HG03565 (cell line): ENCODE data around the gene NADK2.

Experiments used
- ATAC-seq: cut with Tn5 transposase; IDR thresholded peaks from one replicate; pipeline ENCODE4 v1.9.1; 2021; ENCODE audit warnings: mild to moderate bottlenecking, moderate library complexity; ENCODE audit not compliant: unreplicated experiment

The NADK2 gene

DNA sequence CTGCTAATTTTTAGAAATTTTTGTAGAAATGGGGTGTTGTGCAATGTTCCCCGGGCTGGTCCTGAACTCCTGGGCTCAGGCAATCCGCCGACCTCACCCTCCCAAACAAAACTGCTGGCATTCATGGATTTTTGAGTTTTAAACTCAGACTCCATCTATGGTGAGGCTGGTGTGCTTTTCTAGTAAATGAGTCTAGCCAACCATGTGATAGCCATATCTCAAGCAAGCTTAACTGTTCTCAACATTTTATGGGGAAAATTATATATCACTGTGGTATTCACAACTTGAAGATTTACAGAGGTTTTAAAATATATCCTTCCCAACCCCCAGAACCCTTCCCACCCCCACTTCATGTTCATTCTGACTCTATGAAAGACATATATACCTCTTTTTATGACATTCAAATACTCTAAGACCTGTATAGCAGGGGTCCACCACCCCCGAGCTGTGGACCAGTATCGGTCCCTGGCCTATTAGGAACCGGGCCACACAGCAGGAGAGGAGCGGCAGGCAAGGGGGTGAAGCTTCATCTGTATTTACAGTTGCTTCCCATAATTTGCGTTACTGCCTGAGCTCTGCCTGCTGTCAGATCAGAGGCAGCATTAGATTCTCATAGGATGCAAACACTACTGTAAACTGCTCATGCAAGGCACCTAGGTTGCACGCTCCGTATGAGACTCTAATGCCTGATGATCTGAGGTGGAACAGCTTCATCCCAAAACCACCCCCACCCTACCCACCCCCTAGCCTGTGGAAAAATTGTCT is 4.5 kb upstream of the NADK2 start:
- ATAC-seq: no peak

DNA sequence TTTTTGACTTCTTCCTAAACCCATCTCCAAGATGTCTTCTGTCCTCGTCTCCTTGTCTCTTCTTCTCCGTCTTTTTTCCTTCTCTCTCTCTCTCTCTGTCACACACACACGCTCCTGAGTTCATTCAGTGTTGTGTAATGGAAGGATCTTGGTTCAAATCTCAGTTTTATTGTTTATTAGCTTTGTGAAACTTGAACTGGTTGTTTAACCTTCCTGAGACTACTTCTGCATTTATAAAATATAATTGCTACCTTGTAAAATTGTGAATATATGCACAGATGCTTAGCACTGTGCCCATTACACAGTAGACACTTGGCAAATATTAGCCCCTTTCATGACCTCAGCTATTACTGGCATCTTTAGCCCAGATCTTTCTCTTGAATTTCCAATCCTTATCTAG is 2.4 kb upstream of the NADK2 start:
- no peak for ATAC-seq

DNA sequence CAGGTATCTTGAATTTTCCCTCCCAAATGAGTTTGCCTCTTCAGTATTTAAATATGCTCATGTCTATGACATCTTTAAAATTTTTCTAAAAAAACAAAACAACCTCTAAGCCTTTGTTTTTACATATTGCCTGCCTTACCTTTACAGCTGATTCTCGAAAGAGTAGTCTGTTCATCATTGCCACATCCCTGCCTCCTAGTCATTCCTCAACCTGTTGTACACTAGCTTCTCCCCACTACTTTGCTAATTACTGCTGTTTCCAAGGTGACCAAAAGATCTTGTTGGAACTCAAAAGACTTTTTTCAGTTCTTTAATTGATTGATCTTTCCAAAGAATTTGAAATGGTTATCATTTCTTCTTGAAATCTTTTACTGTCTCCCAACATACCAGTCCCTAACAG is 1.9 kb upstream of the NADK2 start:
- no peak for ATAC-seq

DNA sequence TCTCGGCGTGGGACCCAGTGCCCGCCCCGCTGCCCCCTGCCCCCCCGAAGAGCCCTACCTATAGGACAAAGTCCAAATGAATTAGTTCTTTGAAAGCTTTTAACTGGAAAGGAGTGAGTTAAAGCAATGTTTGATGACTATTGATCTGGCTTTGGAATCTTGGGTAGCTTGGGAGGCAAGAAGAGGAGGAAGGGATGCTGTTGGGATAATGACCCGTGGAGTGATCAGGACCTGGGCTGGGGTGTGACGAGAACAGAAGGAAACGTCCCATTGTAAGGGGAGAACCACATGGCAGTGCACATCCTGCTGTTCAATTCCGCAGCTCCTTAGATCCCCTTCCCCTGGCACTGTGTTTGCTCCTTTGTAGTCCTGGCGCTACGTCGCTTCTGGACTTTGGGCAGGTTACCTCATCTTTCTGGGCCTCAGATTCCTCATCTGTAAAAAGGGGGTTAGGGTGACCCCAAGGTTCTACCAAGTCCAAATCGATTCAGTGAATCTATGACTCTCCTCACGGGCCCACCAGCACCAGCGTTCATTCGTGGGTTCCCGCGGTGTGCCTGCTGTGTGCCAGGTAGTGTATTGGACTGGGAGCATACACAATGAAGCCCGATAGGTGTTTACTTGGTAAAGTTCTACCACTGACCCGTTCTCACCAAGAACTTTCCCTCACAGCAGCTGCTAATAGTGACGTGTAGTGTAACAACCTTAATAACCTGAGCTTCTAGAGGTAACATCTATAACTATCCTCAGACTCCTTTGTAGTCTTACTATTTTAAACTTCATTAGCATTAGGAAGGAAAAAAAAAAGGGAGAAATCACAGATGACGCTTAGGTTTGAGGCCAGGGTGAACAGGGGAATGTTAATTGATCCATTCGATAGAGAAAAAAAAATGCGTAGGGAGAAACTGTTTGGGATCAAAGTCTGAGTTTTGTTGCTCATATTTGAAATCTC is 1.1 kb upstream of the NADK2 start:
- no peak for ATAC-seq

DNA sequence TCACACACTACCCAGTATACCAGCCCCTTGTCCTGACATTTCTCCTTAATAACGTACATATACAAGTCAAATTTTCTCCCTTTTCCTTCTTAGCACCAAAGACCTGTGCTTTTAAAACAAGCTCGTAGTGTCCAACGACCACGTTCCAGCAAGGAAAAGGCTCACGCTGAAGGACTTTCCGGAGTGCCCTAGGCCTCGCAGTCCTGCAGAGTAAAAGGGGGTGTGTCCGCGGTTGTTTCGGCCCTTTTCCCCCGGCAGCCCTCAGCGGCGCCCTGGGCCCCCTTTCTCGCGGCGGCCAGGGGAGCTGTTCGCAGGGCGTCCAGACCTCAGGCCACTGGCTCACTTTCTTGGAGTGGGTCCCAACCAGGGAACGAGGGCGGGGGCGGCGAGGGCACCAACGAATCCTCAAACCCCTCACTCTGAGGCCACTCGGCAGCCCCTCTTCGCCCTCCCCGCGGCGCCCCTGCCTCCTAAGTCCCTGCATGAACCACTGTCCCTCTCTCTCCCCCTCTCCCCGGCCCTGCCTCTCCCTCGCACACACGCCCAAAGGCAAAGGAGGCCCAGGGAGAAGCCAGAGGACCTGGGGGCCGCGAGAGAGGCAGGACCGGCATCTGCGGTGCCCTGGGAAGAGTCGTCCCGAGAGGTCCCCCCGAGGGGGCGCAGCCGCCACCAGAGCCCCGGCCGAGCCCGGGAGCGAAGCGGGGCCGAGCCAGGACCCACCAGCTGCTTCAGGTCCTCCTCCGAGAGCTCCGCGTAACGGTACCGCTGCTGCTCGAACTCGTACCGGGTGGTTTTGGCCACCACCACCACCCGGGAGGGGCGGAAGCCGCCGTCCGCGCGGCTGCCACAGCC is 720 bp downstream of the NADK2 start:
- ATAC-seq: no peak

DNA sequence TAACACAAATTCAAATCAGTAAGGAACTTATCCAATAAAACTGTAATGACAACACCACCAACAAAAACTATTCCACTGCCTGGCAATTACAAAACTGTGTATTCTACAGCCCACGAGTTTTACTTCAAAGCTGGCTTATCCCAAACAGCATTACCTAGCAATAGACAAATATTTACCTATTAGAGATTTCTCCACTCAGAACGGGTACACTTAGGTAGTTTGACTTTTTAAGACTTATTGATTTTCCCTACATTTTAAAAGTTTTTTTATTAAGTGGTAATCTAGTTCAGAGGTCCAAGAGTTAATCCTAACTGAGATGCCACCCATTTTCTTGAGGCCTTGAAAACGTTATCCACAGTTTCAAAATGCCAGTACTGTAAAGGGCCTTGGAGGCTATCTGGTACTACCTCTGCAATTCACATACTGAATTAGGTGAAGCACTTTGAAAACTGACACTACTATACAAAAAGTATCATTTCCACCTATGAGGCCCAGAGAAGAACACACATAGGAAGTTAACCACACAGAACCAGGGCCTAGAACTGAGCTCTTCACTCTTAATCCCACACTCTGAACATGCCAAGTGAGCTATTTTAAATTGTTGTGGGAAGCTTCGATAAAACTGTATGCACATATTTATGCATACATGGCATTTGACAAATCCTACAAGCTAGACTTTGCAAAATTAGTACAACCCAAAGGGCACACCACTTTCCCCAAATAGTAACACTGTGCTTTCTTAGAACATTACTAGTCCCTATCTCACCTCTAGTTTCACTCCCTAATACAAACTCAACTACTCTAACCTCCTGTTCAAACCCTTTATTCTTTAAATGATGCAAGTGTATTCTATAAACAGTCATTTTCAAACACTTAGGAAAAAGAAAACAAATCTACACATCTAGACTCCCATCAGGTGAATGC is 2.1 kb downstream of the NADK2 start:
- no peak for ATAC-seq

DNA sequence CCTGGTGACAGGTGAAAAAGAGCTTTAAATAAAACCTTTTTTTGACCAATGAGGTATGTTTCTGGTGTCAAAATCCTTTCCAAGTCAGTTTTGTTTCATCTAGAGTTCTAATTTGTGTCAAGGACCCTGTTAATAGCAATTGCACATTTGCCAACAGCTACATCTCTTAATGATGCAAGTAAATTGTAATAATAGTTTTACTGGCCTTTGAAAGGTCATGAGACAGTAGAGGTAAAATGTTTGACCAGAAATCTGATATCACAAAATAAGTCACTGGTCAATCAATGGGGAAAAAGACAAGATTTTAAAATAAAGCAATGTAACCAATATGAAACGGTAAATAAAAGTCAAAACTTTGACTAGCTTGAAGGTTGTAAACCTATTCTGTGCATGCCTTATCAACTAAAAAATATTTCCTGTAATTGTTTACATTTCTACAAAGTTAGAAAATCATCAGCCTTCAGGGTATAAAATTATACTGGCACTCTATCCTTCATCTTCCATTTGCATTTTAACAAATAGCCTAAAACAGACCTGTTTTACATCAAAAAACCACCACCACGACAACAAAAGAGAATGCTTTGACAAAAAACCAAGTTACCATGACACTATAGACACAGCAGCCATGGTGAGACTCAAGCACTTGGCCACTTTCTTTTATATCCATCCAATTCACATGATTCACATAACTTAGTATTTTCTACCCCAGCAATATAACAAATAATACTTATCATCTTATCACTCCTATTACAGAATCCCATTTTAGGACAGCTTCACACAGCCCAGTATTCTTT is 3.0 kb downstream of the NADK2 start:
- no peak for ATAC-seq

DNA sequence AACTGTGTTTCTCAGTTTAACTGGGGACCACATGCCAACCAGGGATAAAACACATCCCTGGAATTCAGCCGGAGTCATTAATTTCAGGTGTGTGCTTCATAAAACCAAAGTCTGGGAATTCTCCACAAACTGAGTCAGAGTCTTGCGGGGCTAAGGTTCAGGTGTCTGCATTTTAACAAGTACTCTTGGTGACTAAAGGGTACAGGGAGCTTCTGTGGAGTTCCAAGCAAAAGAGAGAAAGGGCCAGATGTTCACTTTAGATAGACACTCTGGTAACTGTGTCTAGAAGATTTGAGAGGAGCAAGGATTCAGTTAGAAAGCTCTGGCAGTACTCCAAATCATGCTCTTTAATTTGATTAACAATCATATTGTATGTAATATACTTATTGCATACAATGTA is 4.0 kb downstream of the NADK2 start:
- no peak for ATAC-seq

DNA sequence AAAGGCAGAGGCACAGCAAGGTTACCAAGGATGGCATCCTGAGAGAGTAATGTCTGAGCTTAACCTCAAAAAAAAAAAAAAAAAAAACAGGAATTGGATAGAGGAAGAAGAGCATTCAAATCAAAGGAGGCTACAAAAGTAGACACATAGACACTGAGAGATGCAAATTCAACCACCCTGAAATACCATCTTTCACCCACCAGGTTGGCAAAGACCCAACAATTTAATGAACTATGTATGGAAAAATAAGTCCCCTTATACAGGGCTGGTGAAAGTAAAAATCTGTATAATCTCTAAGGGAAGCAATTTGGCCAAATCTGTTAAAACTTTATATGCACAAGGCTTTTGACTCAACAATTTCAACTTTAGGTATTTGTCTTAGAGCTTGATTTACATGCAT is 4.9 kb downstream of the NADK2 start:
- ATAC-seq: no peak

DNA sequence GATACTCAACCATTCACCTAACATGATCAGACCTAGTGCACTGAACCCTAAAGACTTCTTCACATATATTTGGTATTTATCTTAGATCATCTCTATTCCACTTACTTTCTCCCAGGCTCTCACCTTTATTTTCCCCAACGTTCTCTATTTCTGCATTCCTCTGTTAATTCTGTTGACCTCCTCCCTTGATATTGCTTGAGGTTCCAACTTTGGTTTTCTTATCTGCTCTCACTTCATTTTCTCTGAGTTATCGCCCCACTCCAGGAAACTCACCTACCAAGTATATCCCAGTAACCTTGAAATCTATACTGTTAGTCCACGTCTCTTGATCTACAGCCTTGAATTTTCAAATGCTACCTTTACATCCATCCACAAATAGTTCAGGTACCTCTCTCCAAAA is 9.2 kb downstream of the NADK2 start:
- ATAC-seq: no peak

DNA sequence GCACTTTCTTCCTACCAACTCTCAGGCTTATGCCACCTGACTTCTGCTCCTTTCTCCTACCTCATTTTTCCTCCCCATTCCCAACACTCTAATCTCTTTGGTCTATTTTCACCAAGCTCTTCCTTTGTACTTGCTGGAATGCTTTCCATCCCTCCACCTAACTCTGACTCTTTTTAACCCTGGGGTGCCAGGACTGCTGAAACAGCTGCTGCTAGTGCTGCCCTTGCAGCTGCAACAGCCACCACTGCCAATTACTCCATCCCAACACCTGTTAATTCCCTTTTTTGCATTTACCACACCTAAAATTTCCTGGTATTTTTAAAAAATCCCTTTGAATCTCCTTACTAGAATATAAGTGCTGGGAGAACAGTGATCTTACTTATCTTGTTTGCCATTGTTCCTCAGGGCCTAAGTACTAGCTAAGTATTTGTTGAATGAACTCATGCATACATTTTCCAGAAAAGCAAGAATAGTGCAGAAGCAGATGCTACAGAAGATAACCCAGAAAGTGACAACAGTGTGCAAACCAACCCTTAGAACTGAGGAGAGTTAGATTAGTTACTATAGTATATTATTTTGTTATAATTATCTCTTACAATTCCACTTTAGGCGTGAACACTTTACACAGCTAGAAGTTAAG is 11.5 kb downstream of the NADK2 start:
- no peak for ATAC-seq

DNA sequence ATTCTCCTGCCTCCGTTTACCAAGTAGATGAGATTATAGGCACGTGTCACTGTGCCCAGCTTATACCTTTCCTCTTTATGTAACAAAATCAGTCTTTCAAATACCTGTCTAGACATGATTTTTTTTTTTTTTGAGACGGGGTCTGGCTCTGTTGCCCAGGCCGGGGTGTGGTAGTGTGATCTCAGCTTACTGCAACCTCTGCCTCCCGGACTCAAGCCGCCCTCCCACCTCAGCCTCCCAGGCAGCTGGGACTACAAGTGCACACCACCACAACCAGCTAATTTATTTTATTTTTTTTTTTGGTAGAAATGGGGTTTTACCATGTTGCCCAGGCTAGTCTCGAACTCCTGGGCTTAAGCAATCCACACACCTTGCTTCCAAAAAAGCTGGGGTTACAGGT is 13.2 kb downstream of the NADK2 start:
- ATAC-seq: no peak

DNA sequence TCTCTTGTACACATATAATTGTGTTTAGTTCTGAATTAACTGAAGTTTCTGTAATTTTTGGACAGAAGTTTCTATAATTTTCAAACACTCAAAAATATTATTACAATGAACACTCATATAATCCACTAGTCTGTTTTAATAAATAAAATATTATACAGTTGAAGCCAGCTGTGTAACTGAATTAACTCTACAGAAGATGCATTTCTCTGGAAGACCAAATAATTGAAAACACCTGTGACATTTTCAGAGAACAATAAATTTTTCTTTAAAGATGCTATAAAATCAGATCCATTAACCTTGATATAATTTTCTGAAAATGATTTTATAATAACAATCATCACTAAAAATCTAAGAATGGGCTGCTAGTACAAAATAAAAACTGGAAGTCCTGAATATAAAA is 14.7 kb downstream of the NADK2 start:
- ATAC-seq: no peak

DNA sequence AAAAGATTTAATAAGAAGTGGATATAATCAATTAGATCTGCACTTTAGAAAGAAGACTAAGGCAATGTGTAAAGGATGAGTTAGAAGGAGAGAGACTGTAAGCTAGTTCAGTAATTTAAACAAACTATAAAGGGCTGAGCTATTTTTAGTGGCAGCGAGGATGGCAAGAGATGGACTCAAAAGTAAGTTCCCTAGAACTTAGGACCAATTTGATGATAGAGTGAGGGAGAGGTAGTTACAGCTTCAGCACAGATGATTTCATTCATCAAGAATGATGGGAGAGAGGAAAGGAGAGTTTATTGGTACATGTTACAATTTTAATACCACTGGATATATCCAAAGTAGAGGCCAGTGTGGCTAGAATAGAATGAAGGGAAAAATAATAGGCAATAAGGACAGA is 19.1 kb downstream of the NADK2 start:
- ATAC-seq: no peak

DNA sequence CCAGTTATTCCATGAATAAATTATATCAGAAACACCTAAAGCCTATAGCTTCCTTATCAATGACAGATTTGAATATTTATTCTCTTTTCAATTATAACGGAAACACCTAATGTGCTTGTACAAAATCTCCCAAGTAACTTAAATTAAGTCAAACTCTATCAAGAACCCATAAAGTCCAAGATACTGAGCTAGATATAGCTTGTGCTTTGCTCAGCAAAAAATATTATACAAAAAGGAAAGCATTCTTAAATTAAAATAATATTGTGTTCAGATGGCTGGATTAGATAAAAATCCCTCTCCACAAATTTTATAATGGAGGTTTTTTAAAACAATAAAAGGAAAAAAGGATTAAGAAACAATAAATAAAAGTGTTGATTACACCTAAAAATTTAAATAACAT is 23.7 kb downstream of the NADK2 start:
- ATAC-seq: no peak

DNA sequence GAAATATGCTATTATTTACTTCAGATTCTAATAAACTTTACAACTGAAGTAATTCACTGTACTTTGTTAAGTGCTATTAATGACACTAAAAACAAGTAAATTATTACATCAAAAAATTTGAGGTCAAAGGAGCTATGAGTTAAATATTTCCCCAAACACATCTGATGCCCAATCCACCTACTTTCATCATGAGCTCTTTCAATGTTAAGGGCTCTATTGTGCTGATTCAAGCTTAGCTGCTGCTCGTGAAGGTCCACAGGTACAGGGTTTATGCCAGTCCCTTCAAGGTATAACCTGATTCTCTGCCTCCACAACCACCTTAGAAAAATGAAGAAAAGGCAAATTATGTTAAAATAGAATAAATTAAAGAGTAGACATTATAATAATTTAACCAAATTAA is 24.2 kb downstream of the NADK2 start:
- no peak for ATAC-seq

DNA sequence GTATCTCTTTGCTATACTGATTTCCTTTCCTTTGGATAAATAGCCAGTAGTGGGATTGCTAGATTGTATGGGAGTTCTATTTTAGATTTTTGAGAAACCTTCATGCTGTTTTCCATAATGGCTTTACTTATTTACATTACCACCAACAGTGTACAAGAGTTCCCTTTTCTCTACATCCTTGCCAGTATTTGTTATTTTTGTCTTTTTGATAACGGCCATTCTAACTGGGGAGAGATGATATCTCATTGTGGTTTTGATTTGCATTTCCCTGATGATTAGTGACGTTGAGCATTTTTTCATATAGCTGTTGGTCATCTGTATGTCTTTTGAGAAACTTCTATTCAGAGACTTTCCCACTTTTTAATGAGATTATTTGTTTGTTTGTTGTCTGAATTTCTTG is 25.8 kb downstream of the NADK2 start:
- no peak for ATAC-seq

DNA sequence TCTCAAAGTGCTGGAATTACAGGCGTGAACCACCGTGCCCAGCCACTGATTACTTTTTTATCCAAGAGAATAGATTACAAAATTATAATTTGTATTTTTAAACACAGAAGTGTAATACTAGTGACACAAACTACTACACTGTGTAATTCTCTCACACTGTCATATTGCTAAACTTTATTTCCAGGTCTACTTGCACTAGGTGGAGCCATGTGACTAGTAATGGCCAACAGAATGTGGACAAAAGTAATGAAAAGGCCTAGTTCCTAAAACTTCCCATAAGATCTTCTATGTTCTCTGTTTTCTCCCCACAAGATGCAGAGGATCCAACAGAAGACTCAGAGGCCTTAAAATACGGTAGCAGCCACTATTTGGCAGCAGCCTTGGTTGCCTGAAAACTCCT is 27.3 kb downstream of the NADK2 start:
- ATAC-seq: no peak

DNA sequence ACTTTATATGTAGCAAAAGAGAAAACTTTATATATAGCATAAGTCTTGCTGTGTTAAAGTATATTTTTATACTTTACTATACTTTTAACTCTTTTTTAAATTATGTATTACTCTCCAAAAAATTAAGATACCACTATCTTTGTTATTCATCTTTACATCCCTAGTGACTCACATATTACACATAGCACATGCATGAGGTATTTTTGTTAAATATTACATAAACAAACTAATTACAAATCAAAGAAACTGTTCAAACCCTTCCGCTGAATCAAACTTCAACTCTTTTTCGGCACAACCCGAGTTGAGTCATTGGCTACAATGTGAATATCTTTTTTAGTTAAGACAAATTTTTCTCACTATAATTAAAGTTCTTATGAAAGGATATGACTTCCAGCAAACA is 32.1 kb downstream of the NADK2 start:
- ATAC-seq: no peak
